HEK293 (cell line): ENCODE results near the gene GAPVD1.
A peak's percentile ranks its signal among the peaks of the same experiment; 100 is the strongest.

Source experiments
- MEIS1 ChIP-seq: sonication (generic); formaldehyde crosslinking; IDR thresholded peaks from 2 replicates; pipeline ENCODE4 v1.8.1; 2022; ENCODE audit warnings: missing genetic modification reagents, mild to moderate bottlenecking, borderline replicate concordance
- SCRT1 ChIP-seq: fragments of 450-650 bp; formaldehyde crosslinking; IDR thresholded peaks from 2 replicates; pipeline ENCODE4 v1.5.1; 2016; ENCODE audit warnings: missing biosample characterization, missing genetic modification characterization, borderline replicate concordance
- TCF7L2 ChIP-seq: IDR thresholded peaks from 2 replicates; pipeline ENCODE4 v1.6.1; 2011; ENCODE audit warnings: low read depth, mild to moderate bottlenecking, inconsistent platforms, low read length, moderate library complexity, borderline replicate concordance
- ZBTB8A ChIP-seq: fragments of 450-650 bp; formaldehyde crosslinking; IDR thresholded peaks from 2 replicates; pipeline ENCODE4 v1.5.1; 2016; ENCODE audit warnings: missing biosample characterization, missing genetic modification characterization
- ZEB2 ChIP-seq: fragments of 450-650 bp; formaldehyde crosslinking; IDR thresholded peaks from 2 replicates; pipeline ENCODE4 v1.5.1; 2016; ENCODE audit warnings: missing biosample characterization, missing genetic modification characterization
- ZFP3 ChIP-seq: fragments of 450-650 bp; formaldehyde crosslinking; IDR thresholded peaks from 2 replicates; pipeline ENCODE4 v1.5.1; 2016; ENCODE audit warnings: low read depth, missing biosample characterization, missing genetic modification characterization
- ZNF155 ChIP-seq: fragments of 450-650 bp; formaldehyde crosslinking; IDR thresholded peaks from 2 replicates; pipeline ENCODE4 v1.5.1; 2016; ENCODE audit warnings: missing biosample characterization, missing genetic modification characterization
- ZNF169 ChIP-seq: fragments of 450-650 bp; formaldehyde crosslinking; IDR thresholded peaks from 2 replicates; pipeline ENCODE4 v1.5.1; 2016; ENCODE audit warnings: missing biosample characterization, missing genetic modification characterization
- ZNF211 ChIP-seq: fragments of 450-650 bp; formaldehyde crosslinking; IDR thresholded peaks from 2 replicates; pipeline ENCODE4 v1.5.1; 2016; ENCODE audit warnings: low read depth, missing biosample characterization, missing genetic modification characterization
- ZNF24 ChIP-seq: fragments of 450-650 bp; formaldehyde crosslinking; IDR thresholded peaks from 2 replicates; pipeline ENCODE4 v1.5.1; 2016; ENCODE audit warnings: missing biosample characterization, missing genetic modification characterization
- ZNF335 ChIP-seq: fragments of 450-650 bp; formaldehyde crosslinking; conservative IDR thresholded peaks from 2 replicates; pipeline ENCODE4 v1.5.1; 2016; ENCODE audit warnings: missing biosample characterization, missing genetic modification characterization
- ZNF394 ChIP-seq: fragments of 450-650 bp; formaldehyde crosslinking; IDR thresholded peaks from 2 replicates; pipeline ENCODE4 v1.5.1; 2016; ENCODE audit warnings: missing biosample characterization, missing genetic modification characterization, mild to moderate bottlenecking, moderate library complexity, borderline replicate concordance
- ZNF404 ChIP-seq: fragments of 450-650 bp; formaldehyde crosslinking; IDR thresholded peaks from 2 replicates; pipeline ENCODE4 v1.5.1; 2017; ENCODE audit warnings: missing biosample characterization, missing genetic modification characterization
- ZNF416 ChIP-seq: fragments of 450-650 bp; formaldehyde crosslinking; IDR thresholded peaks from 2 replicates; pipeline ENCODE4 v1.5.1; 2016; ENCODE audit warnings: missing biosample characterization, missing genetic modification characterization
- ZNF555 ChIP-seq: fragments of 450-650 bp; formaldehyde crosslinking; conservative IDR thresholded peaks from 2 replicates; pipeline ENCODE4 v1.5.1; 2017; ENCODE audit warnings: missing biosample characterization, mild to moderate bottlenecking, missing genetic modification characterization, inconsistent platforms
- ZNF610 ChIP-seq: fragments of 450-650 bp; formaldehyde crosslinking; IDR thresholded peaks from 2 replicates; pipeline ENCODE4 v1.5.1; 2016; ENCODE audit warnings: missing biosample characterization, missing genetic modification characterization, borderline replicate concordance
- ZNF624 ChIP-seq: fragments of 450-650 bp; formaldehyde crosslinking; IDR thresholded peaks from 2 replicates; pipeline ENCODE4 v1.5.1; 2017; ENCODE audit warnings: missing biosample characterization, missing genetic modification characterization
- ZNF660 ChIP-seq: fragments of 450-650 bp; IDR thresholded peaks from 2 replicates; pipeline ENCODE4 v1.5.1; 2018; ENCODE audit warnings: missing biosample characterization, mild to moderate bottlenecking, missing genetic modification characterization
- ZNF664 ChIP-seq: fragments of 450-650 bp; formaldehyde crosslinking; IDR thresholded peaks from 2 replicates; pipeline ENCODE4 v1.5.1; 2016; ENCODE audit warnings: missing biosample characterization, missing genetic modification characterization
- ZNF670 ChIP-seq: fragments of 450-650 bp; formaldehyde crosslinking; IDR thresholded peaks from 2 replicates; pipeline ENCODE4 v1.5.1; 2016; ENCODE audit warnings: missing biosample characterization, missing genetic modification characterization, low read depth
- ZNF701 ChIP-seq: fragments of 450-650 bp; formaldehyde crosslinking; IDR thresholded peaks from 2 replicates; pipeline ENCODE4 v1.5.1; 2016; ENCODE audit warnings: missing biosample characterization, missing genetic modification characterization
- ZNF707 ChIP-seq: fragments of 450-650 bp; formaldehyde crosslinking; IDR thresholded peaks from 2 replicates; pipeline ENCODE4 v1.5.1; 2016; ENCODE audit warnings: missing biosample characterization, missing genetic modification characterization
- ZNF768 ChIP-seq: fragments of 450-650 bp; formaldehyde crosslinking; IDR thresholded peaks from 2 replicates; pipeline ENCODE4 v1.5.1; 2018; ENCODE audit warnings: missing biosample characterization, mild to moderate bottlenecking, missing genetic modification characterization
- TF ChIP-seq, protein P1 (sequence below): fragments of 450-650 bp; formaldehyde crosslinking; IDR thresholded peaks from 2 replicates; pipeline ENCODE4 v1.5.1; 2016; ENCODE audit warnings: missing biosample characterization, missing genetic modification characterization
- TF ChIP-seq, protein P2 (sequence below): IDR thresholded peaks from 2 replicates; pipeline ENCODE4 v1.6.1; 2011; ENCODE audit warnings: mild to moderate bottlenecking, low read depth, low read length, borderline replicate concordance
- TF ChIP-seq, protein P3 (sequence below): fragments of 450-650 bp; formaldehyde crosslinking; IDR thresholded peaks from 2 replicates; pipeline ENCODE4 v1.5.1; 2016; ENCODE audit warnings: missing biosample characterization, missing genetic modification characterization
- TF ChIP-seq, protein P4 (sequence below): fragments of 450-650 bp; formaldehyde crosslinking; IDR thresholded peaks from 2 replicates; pipeline ENCODE4 v1.5.1; 2016; ENCODE audit warnings: missing biosample characterization, missing genetic modification characterization, borderline replicate concordance
- TF ChIP-seq, protein P5 (sequence below): fragments of 450-650 bp; formaldehyde crosslinking; IDR thresholded peaks from 2 replicates; pipeline ENCODE4 v1.5.1; 2016; ENCODE audit warnings: missing biosample characterization, missing genetic modification characterization, borderline replicate concordance
- TF ChIP-seq, protein P6 (sequence below): fragments of 450-650 bp; formaldehyde crosslinking; IDR thresholded peaks from 2 replicates; pipeline ENCODE4 v1.5.1; 2017; ENCODE audit warnings: missing biosample characterization, mild to moderate bottlenecking, missing genetic modification characterization, moderate library complexity

Gene GAPVD1

DNA sequence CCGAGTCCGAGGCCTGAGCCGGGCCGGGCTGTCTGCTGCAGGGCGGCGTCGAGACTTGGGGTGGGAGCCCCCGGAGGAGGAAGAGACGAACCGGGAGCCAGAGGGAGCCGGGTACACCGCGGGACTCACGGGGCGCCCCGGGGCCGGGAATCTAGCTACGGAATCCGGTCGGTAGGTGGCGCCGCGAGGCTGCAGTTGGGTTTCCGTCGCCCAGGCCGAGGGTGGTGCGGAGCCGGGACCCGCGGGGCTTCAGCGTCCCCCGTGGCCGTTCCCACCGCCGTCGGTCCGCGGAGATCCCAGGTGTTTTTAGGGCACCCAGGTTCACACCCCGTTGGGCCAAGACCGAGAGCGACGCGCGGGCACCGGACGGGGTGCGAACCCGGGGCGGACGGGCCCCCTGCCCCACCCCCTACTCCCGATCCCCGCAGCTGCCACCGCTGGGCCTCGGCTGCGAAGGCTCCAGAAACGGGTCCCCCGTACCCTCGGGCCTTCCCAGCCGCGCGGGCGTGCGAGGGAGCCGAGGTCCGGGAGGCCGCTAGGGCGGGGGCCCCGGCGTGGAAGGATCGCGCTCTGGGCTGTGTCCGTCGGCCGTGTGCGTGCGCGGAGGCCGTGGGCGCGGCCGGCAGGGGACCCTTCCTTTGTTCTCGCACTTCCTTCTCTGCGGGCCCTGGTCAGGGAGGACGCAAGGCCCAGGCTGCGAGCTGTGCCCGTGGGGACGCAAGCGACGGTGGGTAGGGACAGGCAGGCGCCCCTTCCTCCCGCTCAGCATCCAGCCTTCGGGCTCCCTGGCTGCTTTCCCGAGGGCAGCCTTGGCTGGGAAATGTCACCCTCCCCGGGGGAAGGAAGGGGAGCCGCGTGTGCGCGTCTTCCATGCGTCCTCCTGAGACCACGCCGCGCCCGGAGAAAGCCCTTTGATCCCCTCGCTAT lies 146.6 kb downstream of the GAPVD1 start (continued):
- TF ChIP-seq, protein P1, sequence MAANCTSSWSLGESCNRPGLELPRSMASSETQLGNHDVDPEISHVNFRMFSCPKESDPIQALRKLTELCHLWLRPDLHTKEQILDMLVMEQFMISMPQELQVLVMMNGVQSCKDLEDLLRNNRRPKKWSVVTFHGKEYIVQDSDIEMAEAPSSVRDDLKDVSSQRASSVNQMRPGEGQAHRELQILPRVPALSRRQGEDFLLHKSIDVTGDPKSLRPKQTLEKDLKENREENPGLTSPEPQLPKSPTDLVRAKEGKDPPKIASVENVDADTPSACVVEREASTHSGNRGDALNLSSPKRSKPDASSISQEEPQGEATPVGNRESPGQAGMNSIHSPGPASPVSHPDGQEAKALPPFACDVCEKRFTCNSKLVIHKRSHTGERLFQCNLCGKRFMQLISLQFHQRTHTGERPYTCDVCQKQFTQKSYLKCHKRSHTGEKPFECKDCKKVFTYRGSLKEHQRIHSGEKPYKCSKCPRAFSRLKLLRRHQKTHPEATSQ (tag by site-specific recombination): no peak
- TF ChIP-seq ZNF416 (no peak), ZNF707 (no peak), ZBTB8A (tag by site-specific recombination) (peak; percentile 74), ZNF624 (no peak), ZEB2 (tag by site-specific recombination) (peak; percentile 90), ZNF335 (tag by site-specific recombination) (peak; percentile 56), MEIS1 (CRISPR knock-in tag) (no peak), ZNF169 (no peak), ZNF768 (tag by site-specific recombination) (no peak), SCRT1 (tag by site-specific recombination) (no peak), ZNF555 (tag by site-specific recombination) (no peak), ZNF664 (tag by site-specific recombination) (no peak), ZNF155 (tag by site-specific recombination) (no peak), ZNF610 (tag by site-specific recombination) (no peak), ZNF660 (tag by site-specific recombination) (no peak), ZNF211 (tag by site-specific recombination) (no peak), ZNF670 (no peak), ZNF404 (tag by site-specific recombination) (no peak), TCF7L2 (no peak), ZNF394 (tag by site-specific recombination) (no peak; the same call in 1 of the 2 replicates), ZNF24 (tag by site-specific recombination) (no peak), ZNF701 (tag by site-specific recombination) (no peak), ZFP3 (tag by site-specific recombination) (no peak)
- TF ChIP-seq, protein P2, sequence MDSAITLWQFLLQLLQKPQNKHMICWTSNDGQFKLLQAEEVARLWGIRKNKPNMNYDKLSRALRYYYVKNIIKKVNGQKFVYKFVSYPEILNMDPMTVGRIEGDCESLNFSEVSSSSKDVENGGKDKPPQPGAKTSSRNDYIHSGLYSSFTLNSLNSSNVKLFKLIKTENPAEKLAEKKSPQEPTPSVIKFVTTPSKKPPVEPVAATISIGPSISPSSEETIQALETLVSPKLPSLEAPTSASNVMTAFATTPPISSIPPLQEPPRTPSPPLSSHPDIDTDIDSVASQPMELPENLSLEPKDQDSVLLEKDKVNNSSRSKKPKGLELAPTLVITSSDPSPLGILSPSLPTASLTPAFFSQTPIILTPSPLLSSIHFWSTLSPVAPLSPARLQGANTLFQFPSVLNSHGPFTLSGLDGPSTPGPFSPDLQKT: no peak
- TF ChIP-seq, protein P3, sequence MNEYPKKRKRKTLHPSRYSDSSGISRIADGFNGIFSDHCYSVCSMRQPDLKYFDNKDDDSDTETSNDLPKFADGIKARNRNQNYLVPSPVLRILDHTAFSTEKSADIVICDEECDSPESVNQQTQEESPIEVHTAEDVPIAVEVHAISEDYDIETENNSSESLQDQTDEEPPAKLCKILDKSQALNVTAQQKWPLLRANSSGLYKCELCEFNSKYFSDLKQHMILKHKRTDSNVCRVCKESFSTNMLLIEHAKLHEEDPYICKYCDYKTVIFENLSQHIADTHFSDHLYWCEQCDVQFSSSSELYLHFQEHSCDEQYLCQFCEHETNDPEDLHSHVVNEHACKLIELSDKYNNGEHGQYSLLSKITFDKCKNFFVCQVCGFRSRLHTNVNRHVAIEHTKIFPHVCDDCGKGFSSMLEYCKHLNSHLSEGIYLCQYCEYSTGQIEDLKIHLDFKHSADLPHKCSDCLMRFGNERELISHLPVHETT (tag by site-specific recombination): no peak
- TF ChIP-seq, protein P4, sequence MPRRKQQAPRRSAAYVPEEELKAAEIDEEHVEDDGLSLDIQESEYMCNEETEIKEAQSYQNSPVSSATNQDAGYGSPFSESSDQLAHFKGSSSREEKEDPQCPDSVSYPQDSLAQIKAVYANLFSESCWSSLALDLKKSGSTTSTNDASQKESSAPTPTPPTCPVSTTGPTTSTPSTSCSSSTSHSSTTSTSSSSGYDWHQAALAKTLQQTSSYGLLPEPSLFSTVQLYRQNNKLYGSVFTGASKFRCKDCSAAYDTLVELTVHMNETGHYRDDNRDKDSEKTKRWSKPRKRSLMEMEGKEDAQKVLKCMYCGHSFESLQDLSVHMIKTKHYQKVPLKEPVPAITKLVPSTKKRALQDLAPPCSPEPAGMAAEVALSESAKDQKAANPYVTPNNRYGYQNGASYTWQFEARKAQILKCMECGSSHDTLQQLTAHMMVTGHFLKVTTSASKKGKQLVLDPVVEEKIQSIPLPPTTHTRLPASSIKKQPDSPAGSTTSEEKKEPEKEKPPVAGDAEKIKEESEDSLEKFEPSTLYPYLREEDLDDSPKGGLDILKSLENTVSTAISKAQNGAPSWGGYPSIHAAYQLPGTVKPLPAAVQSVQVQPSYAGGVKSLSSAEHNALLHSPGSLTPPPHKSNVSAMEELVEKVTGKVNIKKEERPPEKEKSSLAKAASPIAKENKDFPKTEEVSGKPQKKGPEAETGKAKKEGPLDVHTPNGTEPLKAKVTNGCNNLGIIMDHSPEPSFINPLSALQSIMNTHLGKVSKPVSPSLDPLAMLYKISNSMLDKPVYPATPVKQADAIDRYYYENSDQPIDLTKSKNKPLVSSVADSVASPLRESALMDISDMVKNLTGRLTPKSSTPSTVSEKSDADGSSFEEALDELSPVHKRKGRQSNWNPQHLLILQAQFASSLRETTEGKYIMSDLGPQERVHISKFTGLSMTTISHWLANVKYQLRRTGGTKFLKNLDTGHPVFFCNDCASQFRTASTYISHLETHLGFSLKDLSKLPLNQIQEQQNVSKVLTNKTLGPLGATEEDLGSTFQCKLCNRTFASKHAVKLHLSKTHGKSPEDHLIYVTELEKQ (tag by site-specific recombination): no peak
- TF ChIP-seq, protein P5, sequence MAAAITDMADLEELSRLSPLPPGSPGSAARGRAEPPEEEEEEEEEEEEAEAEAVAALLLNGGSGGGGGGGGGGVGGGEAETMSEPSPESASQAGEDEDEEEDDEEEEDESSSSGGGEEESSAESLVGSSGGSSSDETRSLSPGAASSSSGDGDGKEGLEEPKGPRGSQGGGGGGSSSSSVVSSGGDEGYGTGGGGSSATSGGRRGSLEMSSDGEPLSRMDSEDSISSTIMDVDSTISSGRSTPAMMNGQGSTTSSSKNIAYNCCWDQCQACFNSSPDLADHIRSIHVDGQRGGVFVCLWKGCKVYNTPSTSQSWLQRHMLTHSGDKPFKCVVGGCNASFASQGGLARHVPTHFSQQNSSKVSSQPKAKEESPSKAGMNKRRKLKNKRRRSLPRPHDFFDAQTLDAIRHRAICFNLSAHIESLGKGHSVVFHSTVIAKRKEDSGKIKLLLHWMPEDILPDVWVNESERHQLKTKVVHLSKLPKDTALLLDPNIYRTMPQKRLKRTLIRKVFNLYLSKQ (tag by site-specific recombination): no peak
- TF ChIP-seq, protein P6, sequence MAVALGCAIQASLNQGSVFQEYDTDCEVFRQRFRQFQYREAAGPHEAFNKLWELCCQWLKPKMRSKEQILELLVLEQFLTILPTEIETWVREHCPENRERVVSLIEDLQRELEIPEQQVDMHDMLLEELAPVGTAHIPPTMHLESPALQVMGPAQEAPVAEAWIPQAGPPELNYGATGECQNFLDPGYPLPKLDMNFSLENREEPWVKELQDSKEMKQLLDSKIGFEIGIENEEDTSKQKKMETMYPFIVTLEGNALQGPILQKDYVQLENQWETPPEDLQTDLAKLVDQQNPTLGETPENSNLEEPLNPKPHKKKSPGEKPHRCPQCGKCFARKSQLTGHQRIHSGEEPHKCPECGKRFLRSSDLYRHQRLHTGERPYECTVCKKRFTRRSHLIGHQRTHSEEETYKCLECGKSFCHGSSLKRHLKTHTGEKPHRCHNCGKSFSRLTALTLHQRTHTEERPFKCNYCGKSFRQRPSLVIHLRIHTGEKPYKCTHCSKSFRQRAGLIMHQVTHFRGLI: no peak
